Measurements from ENCODE around the gene MAMDC4. TPM values are rescaled to one million over a fixed set of nuclear protein-coding genes. Genes with fewer than 3 reads are reported as not detected.

Gene MAMDC4
- total RNA-seq, 6 experiments from 2014 or later = 2.3 to 3.4 (median 3.0) TPM

DNA sequence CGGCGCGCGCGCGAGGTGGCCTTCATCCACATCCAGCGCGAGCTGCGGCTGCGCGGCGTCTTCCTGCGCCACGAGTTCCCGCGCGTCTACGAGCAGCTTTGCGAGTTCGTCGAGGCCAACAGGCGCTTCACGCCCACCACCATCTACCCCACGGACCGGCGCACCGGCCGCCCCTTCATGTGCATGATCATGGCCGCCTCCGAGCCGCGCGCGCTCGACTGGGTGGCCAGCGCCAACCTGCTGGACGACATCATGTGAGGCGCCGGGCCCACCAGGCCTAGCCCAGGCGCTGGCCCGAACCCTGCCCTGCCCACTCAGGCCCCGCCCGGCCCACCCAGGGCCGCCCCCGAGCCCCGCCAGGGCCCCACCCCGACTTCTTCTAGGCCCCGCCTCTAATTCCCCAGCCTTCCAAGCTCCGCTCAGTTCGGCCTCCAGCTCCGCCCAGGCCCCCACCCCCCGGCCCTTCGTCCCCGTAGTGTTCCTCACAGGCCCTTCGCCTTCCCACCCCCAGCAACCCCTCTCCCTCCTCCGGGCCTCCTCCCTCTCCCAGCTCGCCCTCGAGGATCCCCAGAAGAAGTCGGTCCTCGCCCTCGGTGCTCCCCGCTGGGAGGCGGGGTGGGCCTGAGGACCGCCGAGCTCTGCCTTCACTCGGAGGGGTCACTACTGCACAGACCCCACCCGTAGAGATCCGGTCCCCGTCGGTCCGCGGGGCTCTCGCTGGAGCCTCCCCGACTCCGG, 4.9 kb upstream of the MAMDC4 start:
- H3K27ac Mint-ChIP-seq = peak overlapping the region; percentile 70

DNA sequence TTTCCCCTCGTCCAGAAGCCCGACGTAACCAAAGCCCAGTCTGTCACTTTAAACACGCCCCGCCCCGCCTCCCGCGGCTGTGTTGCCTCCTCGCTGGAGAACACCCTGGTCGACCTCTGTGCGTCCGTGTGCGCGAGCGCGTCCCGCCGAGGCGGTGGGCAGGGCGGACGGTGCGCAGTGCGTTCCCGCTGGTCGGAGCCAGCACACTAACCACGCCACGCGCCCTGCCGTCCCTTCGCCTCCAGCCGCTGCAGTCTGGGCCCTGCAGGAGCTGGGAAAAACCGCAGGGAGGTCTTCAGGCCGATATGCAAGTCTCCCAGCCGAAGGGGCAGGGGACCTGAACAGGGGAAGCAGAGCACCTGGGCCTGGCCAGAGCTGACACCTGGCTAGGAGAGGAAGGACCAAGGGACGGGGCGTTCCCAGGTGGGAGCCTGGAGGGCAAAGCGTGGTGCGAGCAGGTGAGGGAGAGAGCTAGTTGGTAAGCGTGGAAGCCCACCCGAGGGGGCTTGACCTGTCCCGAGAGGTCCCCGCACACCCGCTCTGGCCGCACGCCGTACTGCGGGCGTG, 4.2 kb upstream of the MAMDC4 start:
- Mint-ChIP-seq H3K27me3 (ENCODE audit: insufficient read depth) (peaks cover 31% of the 10 kb centered on the region), H3K36me3 (ENCODE audit: low read depth) (no peaks in the 10 kb centered on the region), H3K4me1 (ENCODE audit: low read depth) (peaks cover 9% of the 10 kb centered on the region; the same call in 1 of the 2 replicates), H3K27ac (peak overlapping the region; percentile 70), H3K4me3 (peak overlapping the region; percentile 96), H3K9me3 (no peaks in the 10 kb centered on the region; the same call in 1 of the 2 replicates)
- peak; percentile 68 for DNase-seq
- TF ChIP-seq, protein P1, sequence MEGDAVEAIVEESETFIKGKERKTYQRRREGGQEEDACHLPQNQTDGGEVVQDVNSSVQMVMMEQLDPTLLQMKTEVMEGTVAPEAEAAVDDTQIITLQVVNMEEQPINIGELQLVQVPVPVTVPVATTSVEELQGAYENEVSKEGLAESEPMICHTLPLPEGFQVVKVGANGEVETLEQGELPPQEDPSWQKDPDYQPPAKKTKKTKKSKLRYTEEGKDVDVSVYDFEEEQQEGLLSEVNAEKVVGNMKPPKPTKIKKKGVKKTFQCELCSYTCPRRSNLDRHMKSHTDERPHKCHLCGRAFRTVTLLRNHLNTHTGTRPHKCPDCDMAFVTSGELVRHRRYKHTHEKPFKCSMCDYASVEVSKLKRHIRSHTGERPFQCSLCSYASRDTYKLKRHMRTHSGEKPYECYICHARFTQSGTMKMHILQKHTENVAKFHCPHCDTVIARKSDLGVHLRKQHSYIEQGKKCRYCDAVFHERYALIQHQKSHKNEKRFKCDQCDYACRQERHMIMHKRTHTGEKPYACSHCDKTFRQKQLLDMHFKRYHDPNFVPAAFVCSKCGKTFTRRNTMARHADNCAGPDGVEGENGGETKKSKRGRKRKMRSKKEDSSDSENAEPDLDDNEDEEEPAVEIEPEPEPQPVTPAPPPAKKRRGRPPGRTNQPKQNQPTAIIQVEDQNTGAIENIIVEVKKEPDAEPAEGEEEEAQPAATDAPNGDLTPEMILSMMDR (IDR thresholded peaks at IDR 0.05) = no peak

More for the DNA sequence above, 4.9 kb upstream of the MAMDC4 start:
- Mint-ChIP-seq H3K27me3 (ENCODE audit: insufficient read depth) (peaks cover 32% of the 10 kb centered on the region), H3K36me3 (ENCODE audit: low read depth) (no peaks in the 10 kb centered on the region), H3K9me3 (no peaks in the 10 kb centered on the region; the same call in 1 of the 2 replicates), H3K4me1 (ENCODE audit: low read depth) (peaks cover 10% of the 10 kb centered on the region; the same call in 1 of the 2 replicates), H3K4me3 (peak overlapping the region; percentile 96)
- TF ChIP-seq, protein P1 (IDR thresholded peaks at IDR 0.05) = no peak
- no peak for DNase-seq

DNA sequence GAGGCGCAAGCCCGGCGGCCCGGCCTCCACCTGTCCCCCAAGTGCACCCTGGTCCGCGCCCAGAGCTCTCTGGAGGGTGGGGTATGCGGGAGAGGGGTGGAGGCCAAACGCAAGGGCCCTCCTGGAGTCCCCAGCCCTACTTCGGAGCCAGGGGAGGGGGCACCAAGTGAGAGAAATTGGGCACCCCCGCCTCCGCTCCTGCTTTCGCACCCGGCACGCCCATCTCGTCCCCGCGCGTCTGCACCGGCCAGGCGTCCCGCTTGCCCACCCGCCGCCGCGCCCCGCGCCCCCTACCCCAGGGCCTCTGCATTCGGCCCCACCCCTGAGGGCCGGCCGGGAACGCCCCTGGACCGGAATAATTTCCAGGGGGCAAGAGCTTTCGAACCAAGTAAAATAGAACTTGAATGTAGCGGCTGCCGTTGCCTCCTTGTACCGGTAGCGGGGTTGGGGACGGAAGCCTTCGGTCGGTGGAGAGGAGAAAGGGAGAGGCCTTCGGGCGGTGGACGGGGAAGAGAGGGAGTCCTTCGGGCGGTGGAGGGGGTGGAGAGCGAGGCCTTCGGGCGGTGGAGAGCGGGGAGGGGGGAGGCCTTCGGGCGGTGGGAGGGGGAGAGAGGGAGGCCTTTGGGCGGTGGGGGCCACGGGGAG, 3.6 kb upstream of the MAMDC4 start:
- Mint-ChIP-seq H3K36me3 (ENCODE audit: low read depth) (no peaks in the 10 kb centered on the region), H3K4me1 (ENCODE audit: low read depth) (peaks cover 9% of the 10 kb centered on the region; the same call in 1 of the 2 replicates), H3K9me3 (no peaks in the 10 kb centered on the region; the same call in 1 of the 2 replicates), H3K27me3 (ENCODE audit: insufficient read depth) (peaks cover 29% of the 10 kb centered on the region), H3K4me3 (peak overlapping the region; percentile 96), H3K27ac (peak overlapping the region; percentile 88)
- TF ChIP-seq, protein P1 (IDR thresholded peaks at IDR 0.05) = no peak
- DNase-seq = peak; percentile 33

DNA sequence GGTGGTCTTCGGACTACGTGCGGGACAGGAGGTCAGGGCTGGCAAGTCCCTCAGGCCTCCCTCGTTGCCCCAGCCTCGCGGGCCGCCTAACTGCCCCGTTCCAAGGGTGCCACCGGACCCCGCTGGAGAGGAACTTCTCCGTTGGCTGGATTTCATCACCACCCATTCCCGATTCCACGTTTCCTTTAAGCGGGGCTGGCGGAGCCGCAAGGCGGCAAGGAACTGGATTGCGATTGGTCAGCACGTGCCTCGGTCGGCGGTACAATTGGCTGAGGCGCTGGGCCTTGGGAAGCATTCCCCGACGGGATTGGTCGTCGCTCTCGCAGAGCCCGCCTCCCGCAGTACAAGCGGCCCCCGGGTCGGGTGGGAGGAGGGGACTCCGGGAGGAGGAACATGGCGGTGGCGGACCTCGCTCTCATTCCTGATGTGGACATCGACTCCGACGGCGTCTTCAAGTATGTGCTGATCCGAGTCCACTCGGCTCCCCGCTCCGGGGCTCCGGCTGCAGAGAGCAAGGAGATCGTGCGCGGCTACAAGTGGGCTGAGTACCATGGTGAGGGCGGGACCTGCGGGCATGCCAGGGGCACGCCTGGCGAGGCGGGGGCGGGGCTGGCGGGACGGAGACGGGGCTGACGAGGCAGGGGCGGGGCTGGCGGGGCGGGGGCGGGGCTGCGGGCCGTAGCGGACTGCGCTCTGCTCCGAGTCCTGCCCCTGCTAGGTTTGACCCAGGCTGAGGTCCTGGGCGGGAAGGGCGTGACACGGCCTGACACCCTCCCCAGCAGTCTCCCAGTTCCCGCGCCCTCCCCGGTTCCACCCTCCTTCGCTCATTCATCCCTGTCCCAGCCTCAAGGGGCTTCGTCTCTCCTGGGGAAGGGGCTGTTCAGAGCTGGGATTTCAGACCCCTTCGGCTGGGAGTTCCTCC, 2.8 kb upstream of the MAMDC4 start, which contains the start of gene PHPT1:
Gene PHPT1 (plus strand): TSS at position 372 of the 922 bp plus-strand sequence. CDS start 22 bp downstream, at position 394.
- Mint-ChIP-seq H3K4me3 (peak within 1 kb of the TSS; percentile 96), H3K27me3 (ENCODE audit: insufficient read depth) (peaks cover 29% of the 10 kb centered on the region), H3K27ac (peak within 1 kb of the TSS; percentile 88), H3K4me1 (ENCODE audit: low read depth) (peaks cover 9% of the 10 kb centered on the region; the same call in 1 of the 2 replicates), H3K9me3 (no peaks in the 10 kb centered on the region; the same call in 1 of the 2 replicates), H3K36me3 (ENCODE audit: low read depth) (no peaks in the 10 kb centered on the region)
- peak; percentile 98 for DNase-seq
- TF ChIP-seq, protein P1 (IDR thresholded peaks at IDR 0.05) = no peak

All from HFFc6 (cell line).